HL-60 (cell line): ENCODE measurements around the gene SORCS1.

ENCODE experiments used
- GABPA ChIP-seq: IDR thresholded peaks from 2 replicates; pipeline ENCODE4 v1.6.1; 2012; ENCODE audit warnings: low read depth
- POLR2AphosphoS5 ChIP-seq: IDR thresholded peaks from 2 replicates; pipeline ENCODE4 v1.6.1; 2012; ENCODE audit warnings: low read depth
- SPI1 ChIP-seq: IDR thresholded peaks from 2 replicates; pipeline ENCODE4 v1.6.1; 2012; ENCODE audit warnings: low read depth, mild to moderate bottlenecking, borderline replicate concordance
- TF ChIP-seq, protein P1 (sequence below): IDR thresholded peaks from one replicate; pipeline ENCODE4 v1.5.1; 2011; ENCODE audit warnings: low read length, control low read depth, inconsistent platforms; ENCODE audit not compliant: insufficient read depth
- TF ChIP-seq, protein P2 (sequence below): IDR thresholded peaks from 2 replicates; pipeline ENCODE4 v1.6.1; 2012; ENCODE audit warnings: low read depth; ENCODE audit not compliant: insufficient replicate concordance

DNA sequence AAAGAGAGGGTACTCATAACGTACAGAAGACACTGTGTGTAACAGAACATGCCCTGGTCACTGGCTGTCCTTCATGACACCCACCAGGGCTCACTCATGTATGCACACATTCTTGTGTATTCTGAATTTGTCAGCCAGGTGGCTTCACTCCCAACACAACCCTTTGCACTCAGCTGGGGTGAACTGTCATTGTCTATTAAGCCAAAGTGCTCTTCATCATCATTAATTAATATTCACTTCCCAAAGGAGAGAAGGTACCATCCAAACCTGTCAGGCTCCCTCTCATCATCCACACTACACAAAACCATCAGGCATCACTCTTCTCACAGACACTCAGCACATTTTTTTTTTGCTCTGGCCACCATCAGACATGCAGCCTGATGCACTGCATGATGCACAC is 469.8 kb downstream of the SORCS1 start:
- TF ChIP-seq, protein P1, sequence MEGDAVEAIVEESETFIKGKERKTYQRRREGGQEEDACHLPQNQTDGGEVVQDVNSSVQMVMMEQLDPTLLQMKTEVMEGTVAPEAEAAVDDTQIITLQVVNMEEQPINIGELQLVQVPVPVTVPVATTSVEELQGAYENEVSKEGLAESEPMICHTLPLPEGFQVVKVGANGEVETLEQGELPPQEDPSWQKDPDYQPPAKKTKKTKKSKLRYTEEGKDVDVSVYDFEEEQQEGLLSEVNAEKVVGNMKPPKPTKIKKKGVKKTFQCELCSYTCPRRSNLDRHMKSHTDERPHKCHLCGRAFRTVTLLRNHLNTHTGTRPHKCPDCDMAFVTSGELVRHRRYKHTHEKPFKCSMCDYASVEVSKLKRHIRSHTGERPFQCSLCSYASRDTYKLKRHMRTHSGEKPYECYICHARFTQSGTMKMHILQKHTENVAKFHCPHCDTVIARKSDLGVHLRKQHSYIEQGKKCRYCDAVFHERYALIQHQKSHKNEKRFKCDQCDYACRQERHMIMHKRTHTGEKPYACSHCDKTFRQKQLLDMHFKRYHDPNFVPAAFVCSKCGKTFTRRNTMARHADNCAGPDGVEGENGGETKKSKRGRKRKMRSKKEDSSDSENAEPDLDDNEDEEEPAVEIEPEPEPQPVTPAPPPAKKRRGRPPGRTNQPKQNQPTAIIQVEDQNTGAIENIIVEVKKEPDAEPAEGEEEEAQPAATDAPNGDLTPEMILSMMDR, result no peak
- TF ChIP-seq, protein P2, sequence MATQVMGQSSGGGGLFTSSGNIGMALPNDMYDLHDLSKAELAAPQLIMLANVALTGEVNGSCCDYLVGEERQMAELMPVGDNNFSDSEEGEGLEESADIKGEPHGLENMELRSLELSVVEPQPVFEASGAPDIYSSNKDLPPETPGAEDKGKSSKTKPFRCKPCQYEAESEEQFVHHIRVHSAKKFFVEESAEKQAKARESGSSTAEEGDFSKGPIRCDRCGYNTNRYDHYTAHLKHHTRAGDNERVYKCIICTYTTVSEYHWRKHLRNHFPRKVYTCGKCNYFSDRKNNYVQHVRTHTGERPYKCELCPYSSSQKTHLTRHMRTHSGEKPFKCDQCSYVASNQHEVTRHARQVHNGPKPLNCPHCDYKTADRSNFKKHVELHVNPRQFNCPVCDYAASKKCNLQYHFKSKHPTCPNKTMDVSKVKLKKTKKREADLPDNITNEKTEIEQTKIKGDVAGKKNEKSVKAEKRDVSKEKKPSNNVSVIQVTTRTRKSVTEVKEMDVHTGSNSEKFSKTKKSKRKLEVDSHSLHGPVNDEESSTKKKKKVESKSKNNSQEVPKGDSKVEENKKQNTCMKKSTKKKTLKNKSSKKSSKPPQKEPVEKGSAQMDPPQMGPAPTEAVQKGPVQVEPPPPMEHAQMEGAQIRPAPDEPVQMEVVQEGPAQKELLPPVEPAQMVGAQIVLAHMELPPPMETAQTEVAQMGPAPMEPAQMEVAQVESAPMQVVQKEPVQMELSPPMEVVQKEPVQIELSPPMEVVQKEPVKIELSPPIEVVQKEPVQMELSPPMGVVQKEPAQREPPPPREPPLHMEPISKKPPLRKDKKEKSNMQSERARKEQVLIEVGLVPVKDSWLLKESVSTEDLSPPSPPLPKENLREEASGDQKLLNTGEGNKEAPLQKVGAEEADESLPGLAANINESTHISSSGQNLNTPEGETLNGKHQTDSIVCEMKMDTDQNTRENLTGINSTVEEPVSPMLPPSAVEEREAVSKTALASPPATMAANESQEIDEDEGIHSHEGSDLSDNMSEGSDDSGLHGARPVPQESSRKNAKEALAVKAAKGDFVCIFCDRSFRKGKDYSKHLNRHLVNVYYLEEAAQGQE, result no peak
- TF ChIP-seq POLR2AphosphoS5 (no peak), GABPA (no peak), SPI1 (no peak)
